HAP-1 (cell line): ENCODE measurements around the gene NHERF1.
A peak's percentile ranks its signal among the peaks of the same experiment; 100 is the strongest.

ENCODE experiments used
- DNase-seq, 2 experiments: peaks; one replicate each; pipeline ENCODE4 v3.0.0-alpha.2; 2016 to 2020; ENCODE audit warnings: low spot score in 2 of 2
- H3K27me3 ChIP-seq: fragments of 250-450 bp; sonication (Bioruptor Pico); 2 replicates; pipeline ENCODE4 v1.5.1; 2020; ENCODE audit warnings: low read depth, mild to moderate bottlenecking, moderate library complexity
- H3K36me3 ChIP-seq: fragments of 250-450 bp; sonication (Bioruptor Pico); replicated peaks from 2 replicates; pipeline ENCODE4 v1.5.1; 2020; ENCODE audit warnings: mild to moderate bottlenecking
- H3K4me1 ChIP-seq: fragments of 250-450 bp; sonication (Bioruptor Pico); 2 replicates; pipeline ENCODE4 v1.5.1; 2020; ENCODE audit warnings: mild to moderate bottlenecking
- H3K4me3 ChIP-seq: fragments of 250-450 bp; sonication (Bioruptor Pico); 2 replicates; pipeline ENCODE4 v1.5.1; 2020; ENCODE audit warnings: mild to moderate bottlenecking, moderate library complexity
- H3K9me3 ChIP-seq: fragments of 250-450 bp; sonication (Bioruptor Pico); 2 replicates; pipeline ENCODE4 v1.5.1; 2020; ENCODE audit warnings: mild to moderate bottlenecking, moderate library complexity
- in situ Hi-C: fragments of 300-500 bp; cut with MboI; formaldehyde crosslinking; loops from 3 replicates; pipeline ENCODE4 v1.14.3; 2020; ENCODE audit warnings: low sequenced_read_pairs, inconsistent platforms, mixed read lengths

Gene NHERF1

GRCh38 chr17:74725111-74725510 is 23.3 kb upstream of the NHERF1 start:
- DNase-seq: no peak
- no peaks in the 10 kb centered on the region for H3K9me3 ChIP-seq
- in situ Hi-C loops: no loop called here
- H3K36me3 ChIP-seq: no peaks in the 10 kb centered on the region
- no peaks in the 10 kb centered on the region for H3K27me3 ChIP-seq
- no peaks in the 10 kb centered on the region for H3K4me1 ChIP-seq
- H3K4me3 ChIP-seq: no peak overlapping the region

GRCh38 chr17:74728033-74728701 is 20.3 kb upstream of the NHERF1 start:
- Histone ChIP-seq H3K4me3 (no peak overlapping the region), H3K36me3 (no peaks in the 10 kb centered on the region), H3K9me3 (no peaks in the 10 kb centered on the region), H3K4me1 (no peaks in the 10 kb centered on the region), H3K27me3 (no peaks in the 10 kb centered on the region)
- DNase-seq: no peak
- in situ Hi-C loops: no loop called here

GRCh38 chr17:74728702-74729075 is 19.7 kb upstream of the NHERF1 start:
- no peak for DNase-seq
- in situ Hi-C loops: no loop called here
- Histone ChIP-seq H3K4me1 (no peaks in the 10 kb centered on the region), H3K4me3 (no peak overlapping the region), H3K27me3 (no peaks in the 10 kb centered on the region), H3K9me3 (no peaks in the 10 kb centered on the region), H3K36me3 (no peaks in the 10 kb centered on the region)

- DNase-seq: no peak
- Histone ChIP-seq H3K4me1 (no peaks in the 10 kb centered on the region), H3K4me3 (no peak overlapping the region), H3K27me3 (no peaks in the 10 kb centered on the region), H3K36me3 (no peaks in the 10 kb centered on the region), H3K9me3 (no peaks in the 10 kb centered on the region)
- in situ Hi-C loops: no loop called here
Measured at GRCh38 chr17:74729368-74729767, 19.1 kb upstream of the NHERF1 start.

- Histone ChIP-seq H3K4me1 (no peaks in the 10 kb centered on the region), H3K36me3 (no peaks in the 10 kb centered on the region), H3K27me3 (no peaks in the 10 kb centered on the region), H3K4me3 (no peak overlapping the region), H3K9me3 (no peaks in the 10 kb centered on the region)
- no peak for DNase-seq
- in situ Hi-C loops: loop anchor here (5.0 kb wide), 1 partner anchor 52 kb away; no protein-coding TSS in a partner anchor
Measured at GRCh38 chr17:74729866-74730265, 18.6 kb upstream of the NHERF1 start.

GRCh38 chr17:74730491-74731346 is 17.7 kb upstream of the NHERF1 start:
- no peak for DNase-seq
- Histone ChIP-seq H3K9me3 (no peaks in the 10 kb centered on the region), H3K4me3 (no peak overlapping the region), H3K4me1 (no peaks in the 10 kb centered on the region), H3K36me3 (no peaks in the 10 kb centered on the region), H3K27me3 (peaks cover 4% of the 10 kb centered on the region; the same call in 1 of the 2 replicates)
- in situ Hi-C loops: loop anchor here (5.0 kb wide), 1 partner anchor 52 kb away; no protein-coding TSS in a partner anchor

- H3K4me3 ChIP-seq: no peak overlapping the region
- no peaks in the 10 kb centered on the region for H3K4me1 ChIP-seq
- H3K36me3 ChIP-seq: no peaks in the 10 kb centered on the region
- no peaks in the 10 kb centered on the region for H3K9me3 ChIP-seq
- no peak for DNase-seq
- H3K27me3 ChIP-seq: peaks cover 6% of the 10 kb centered on the region; the same call in 1 of the 2 replicates
- in situ Hi-C loops: loop anchor here (5.0 kb wide), 1 partner anchor 51 kb away; no protein-coding TSS in a partner anchor
Measured at GRCh38 chr17:74731347-74731605, 17.2 kb upstream of the NHERF1 start.

GRCh38 chr17:74732042-74732867 is 16.2 kb upstream of the NHERF1 start:
- DNase-seq: no peak
- no peaks in the 10 kb centered on the region for H3K9me3 ChIP-seq
- peaks cover under 1% of the 10 kb centered on the region; the same call in 1 of the 2 replicates for H3K4me1 ChIP-seq
- no peaks in the 10 kb centered on the region for H3K36me3 ChIP-seq
- H3K4me3 ChIP-seq: no peak overlapping the region
- peaks cover 14% of the 10 kb centered on the region for H3K27me3 ChIP-seq
- in situ Hi-C loops: loop anchor here (5.0 kb wide), 1 partner anchor 50 kb away; no protein-coding TSS in a partner anchor

- DNase-seq: no peak
- peaks cover 27% of the 10 kb centered on the region for H3K27me3 ChIP-seq
- no peaks in the 10 kb centered on the region for H3K36me3 ChIP-seq
- no peaks in the 10 kb centered on the region for H3K9me3 ChIP-seq
- peaks cover 3% of the 10 kb centered on the region; the same call in 1 of the 2 replicates for H3K4me1 ChIP-seq
- in situ Hi-C loops: loop anchor here (5.0 kb wide), 1 partner anchor 49 kb away; no protein-coding TSS in a partner anchor
- H3K4me3 ChIP-seq: no peak overlapping the region
Measured at GRCh38 chr17:74733365-74734122, 14.9 kb upstream of the NHERF1 start.

- in situ Hi-C loops: loop anchor here (5.0 kb wide), 1 partner anchor 48 kb away; no protein-coding TSS in a partner anchor
- Histone ChIP-seq H3K9me3 (no peaks in the 10 kb centered on the region), H3K27me3 (peaks cover 31% of the 10 kb centered on the region), H3K4me3 (no peak overlapping the region), H3K4me1 (peaks cover 3% of the 10 kb centered on the region; the same call in 1 of the 2 replicates), H3K36me3 (no peaks in the 10 kb centered on the region)
- no peak for DNase-seq
Measured at GRCh38 chr17:74734256-74734655, 14.2 kb upstream of the NHERF1 start.

GRCh38 chr17:74736513-74737298 is 11.7 kb upstream of the NHERF1 start, which contains the start of gene RAB37:
TSS of gene RAB37 (plus strand) at chr17:74737256. CDS start at chr17:74737273, 17 bp downstream.
- no peaks in the 10 kb centered on the region for H3K36me3 ChIP-seq
- in situ Hi-C loops: no loop called here
- peak in 1 of 2 experiments; percentile 53 for DNase-seq
- H3K9me3 ChIP-seq: no peaks in the 10 kb centered on the region
- peaks cover 31% of the 10 kb centered on the region for H3K27me3 ChIP-seq
- peak within 1 kb of the TSS; percentile 18 for H3K4me3 ChIP-seq
- peaks cover 3% of the 10 kb centered on the region; the same call in 1 of the 2 replicates for H3K4me1 ChIP-seq

- Histone ChIP-seq H3K27me3 (peaks cover 31% of the 10 kb centered on the region), H3K4me1 (peaks cover 3% of the 10 kb centered on the region; the same call in 1 of the 2 replicates), H3K36me3 (no peaks in the 10 kb centered on the region), H3K9me3 (no peaks in the 10 kb centered on the region), H3K4me3 (peak overlapping the region; percentile 18)
- in situ Hi-C loops: no loop called here
- peak in 1 of 2 experiments; percentile 39 for DNase-seq
Measured at GRCh38 chr17:74737299-74738050, 11.0 kb upstream of the NHERF1 start.
